Measurements from ENCODE around the gene AARSD1.

The AARSD1 gene

GRCh38 chr17:42913981-42914617 lies 50.2 kb downstream of the AARSD1 start:
- peak overlapping the region; percentile 49 for H3K27ac ChIP-seq
- no peak for TF ChIP-seq ZFX (IDR thresholded peaks at IDR 0.05)
- TF ChIP-seq, protein P1, sequence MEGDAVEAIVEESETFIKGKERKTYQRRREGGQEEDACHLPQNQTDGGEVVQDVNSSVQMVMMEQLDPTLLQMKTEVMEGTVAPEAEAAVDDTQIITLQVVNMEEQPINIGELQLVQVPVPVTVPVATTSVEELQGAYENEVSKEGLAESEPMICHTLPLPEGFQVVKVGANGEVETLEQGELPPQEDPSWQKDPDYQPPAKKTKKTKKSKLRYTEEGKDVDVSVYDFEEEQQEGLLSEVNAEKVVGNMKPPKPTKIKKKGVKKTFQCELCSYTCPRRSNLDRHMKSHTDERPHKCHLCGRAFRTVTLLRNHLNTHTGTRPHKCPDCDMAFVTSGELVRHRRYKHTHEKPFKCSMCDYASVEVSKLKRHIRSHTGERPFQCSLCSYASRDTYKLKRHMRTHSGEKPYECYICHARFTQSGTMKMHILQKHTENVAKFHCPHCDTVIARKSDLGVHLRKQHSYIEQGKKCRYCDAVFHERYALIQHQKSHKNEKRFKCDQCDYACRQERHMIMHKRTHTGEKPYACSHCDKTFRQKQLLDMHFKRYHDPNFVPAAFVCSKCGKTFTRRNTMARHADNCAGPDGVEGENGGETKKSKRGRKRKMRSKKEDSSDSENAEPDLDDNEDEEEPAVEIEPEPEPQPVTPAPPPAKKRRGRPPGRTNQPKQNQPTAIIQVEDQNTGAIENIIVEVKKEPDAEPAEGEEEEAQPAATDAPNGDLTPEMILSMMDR (conservative IDR thresholded peaks at IDR 0.05) = no peak

- H3K27ac ChIP-seq = peak overlapping the region; percentile 49
- TF ChIP-seq, protein P1 (conservative IDR thresholded peaks at IDR 0.05) = no peak
- no peak for TF ChIP-seq ZFX (IDR thresholded peaks at IDR 0.05)
Measured at GRCh38 chr17:42913522-42913921, 50.7 kb downstream of the AARSD1 start.

- no peak overlapping the region for H3K27ac ChIP-seq
- no peak for TF ChIP-seq ZFX (IDR thresholded peaks at IDR 0.05)
- TF ChIP-seq, protein P1 (conservative IDR thresholded peaks at IDR 0.05) = no peak
Measured at GRCh38 chr17:42908872-42909700, 55.2 kb downstream of the AARSD1 start.

DNA sequence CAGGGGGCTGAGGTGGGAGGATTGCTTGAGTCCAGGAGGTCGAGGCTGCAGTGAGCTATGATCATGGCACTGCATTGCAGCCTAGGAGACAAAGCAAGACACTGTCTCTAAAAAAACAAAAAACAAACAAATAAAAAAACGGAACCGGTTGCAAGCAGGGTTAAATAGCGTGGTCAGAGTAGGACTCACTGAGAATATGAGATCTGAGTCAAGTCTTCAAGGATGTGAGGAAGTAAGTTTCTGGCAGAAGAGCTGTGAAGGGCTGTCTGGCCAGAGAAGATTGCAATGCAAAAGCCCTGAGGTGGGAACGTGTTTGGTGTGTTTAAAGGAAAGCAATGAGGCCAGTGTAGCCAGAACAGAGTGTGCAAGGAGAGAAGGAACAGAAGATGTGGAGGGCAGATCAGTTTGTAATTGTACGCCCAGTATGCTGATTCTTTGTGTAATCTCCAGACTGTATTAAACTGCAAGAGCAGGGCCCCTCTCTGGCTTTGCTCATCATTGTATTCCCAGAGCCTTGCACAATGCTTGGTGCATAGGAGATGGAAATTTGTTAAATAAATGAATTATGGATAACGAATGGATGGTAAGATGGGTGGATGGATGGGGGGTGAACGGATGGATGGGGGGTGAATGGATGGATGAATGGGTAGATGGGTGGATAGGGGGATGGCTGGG lies 57.3 kb downstream of the AARSD1 start:
- TF ChIP-seq, protein P1 (conservative IDR thresholded peaks at IDR 0.05) = no peak
- no peak for TF ChIP-seq ZFX (IDR thresholded peaks at IDR 0.05)
- H3K27ac ChIP-seq = no peak overlapping the region

DNA sequence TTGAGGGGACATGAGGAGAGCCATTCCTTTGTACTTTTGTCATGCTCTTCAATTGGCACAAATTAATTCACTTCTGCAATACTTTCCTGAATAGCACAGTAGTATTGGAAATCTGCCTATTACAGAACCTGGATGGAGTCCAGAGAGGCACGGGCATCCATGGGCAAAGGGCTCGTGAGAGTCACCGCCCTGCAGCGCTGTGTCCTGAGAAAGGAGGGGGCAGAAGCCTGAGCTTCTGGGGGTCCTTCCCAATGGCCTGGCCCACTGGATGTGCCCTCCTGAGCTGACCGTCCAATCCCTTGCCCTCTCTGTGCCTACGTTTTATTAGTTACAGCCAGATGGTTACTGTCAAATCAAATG lies 60.2 kb downstream of the AARSD1 start:
- no peak overlapping the region for H3K27ac ChIP-seq

GRCh38 chr17:42901535-42902229 lies 62.6 kb downstream of the AARSD1 start:
- TF ChIP-seq, protein P1 (conservative IDR thresholded peaks at IDR 0.05) = no peak
- no peak for TF ChIP-seq ZFX (IDR thresholded peaks at IDR 0.05)
- H3K27ac ChIP-seq = no peak overlapping the region

More for the DNA sequence above, 60.2 kb downstream of the AARSD1 start:
- TF ChIP-seq, protein P1 (conservative IDR thresholded peaks at IDR 0.05) = no peak
- TF ChIP-seq ZFX (IDR thresholded peaks at IDR 0.05) = no peak

All from C4-2B (cell line).